T-helper 9 cell (primary cell): ENCODE measurements around the gene UBE3D.
"Not testable (repeated sequence)": the region's sequence is repeated elsewhere in the genome, so short reads cannot be mapped to it uniquely, and the experiment has no call there.

ENCODE experiments used
- DNase-seq: peaks from one replicate; pipeline ENCODE4 v3.0.0-alpha.2; 2020

The UBE3D gene

GRCh38 chr6:83055366-83055964 lies 10.2 kb downstream of the UBE3D start:
- DNase-seq = peak; percentile 9

- no peak for DNase-seq
Observed at GRCh38 chr6:83053678-83054077, 12.0 kb downstream of the UBE3D start.

- no peak for DNase-seq
Observed at GRCh38 chr6:83051377-83052172, 14.1 kb downstream of the UBE3D start.

GRCh38 chr6:83047065-83047754 lies 18.4 kb downstream of the UBE3D start:
- DNase-seq = no peak

GRCh38 chr6:83044091-83044768 lies 21.4 kb downstream of the UBE3D start:
- no peak for DNase-seq

- no peak for DNase-seq
Observed at GRCh38 chr6:83042467-83043053, 23.1 kb downstream of the UBE3D start.

- no peak for DNase-seq
Observed at GRCh38 chr6:83038246-83038645, 27.4 kb downstream of the UBE3D start.

GRCh38 chr6:83031689-83032088 lies 34.0 kb downstream of the UBE3D start:
- no peak for DNase-seq

GRCh38 chr6:83019741-83020140 lies 45.9 kb downstream of the UBE3D start:
- DNase-seq = no peak

- DNase-seq = not testable (repeated sequence)
Observed at GRCh38 chr6:83011131-83011530, 54.5 kb downstream of the UBE3D start.

GRCh38 chr6:83008626-83009025 lies 57.0 kb downstream of the UBE3D start:
- DNase-seq = no peak

- DNase-seq = no peak
Observed at GRCh38 chr6:83006270-83006905, 59.3 kb downstream of the UBE3D start.

- DNase-seq = no peak
Observed at GRCh38 chr6:82996156-82996555, 69.5 kb downstream of the UBE3D start.

- no peak for DNase-seq
Observed at GRCh38 chr6:82995066-82995465, 70.6 kb downstream of the UBE3D start.

GRCh38 chr6:82989736-82990290 lies 75.8 kb downstream of the UBE3D start:
- DNase-seq = no peak

GRCh38 chr6:82988930-82989351 lies 76.7 kb downstream of the UBE3D start:
- DNase-seq = no peak

GRCh38 chr6:82987951-82988350 lies 77.7 kb downstream of the UBE3D start:
- DNase-seq = no peak

GRCh38 chr6:82987416-82987815 lies 78.2 kb downstream of the UBE3D start:
- DNase-seq = no peak

- DNase-seq = no peak
Observed at GRCh38 chr6:82984720-82985119, 80.9 kb downstream of the UBE3D start.

GRCh38 chr6:82980086-82980485 lies 85.6 kb downstream of the UBE3D start:
- no peak for DNase-seq

- DNase-seq = no peak
Observed at GRCh38 chr6:82979657-82980056, 86.0 kb downstream of the UBE3D start.

- DNase-seq = no peak
Observed at GRCh38 chr6:82978362-82978945, 87.2 kb downstream of the UBE3D start.
